CD8-positive, alpha-beta memory T cell (primary cell): ENCODE measurements around the gene RFTN1. TPM values are rescaled to one million over a fixed set of nuclear protein-coding genes. Genes with fewer than 3 reads are reported as not detected.
A peak's percentile ranks its signal among the peaks of the same experiment; 100 is the strongest.

Experiments used
- CTCF ChIA-PET: fragments of 350-600 bp; sonication (Branson Sonifier 250); formaldehyde crosslinking; loops from one replicate; lab custom pipeline; 2021; ENCODE audit warnings: antibody characterized with exemption; lab: Charles Lee
- POLR2A ChIA-PET: fragments of 350-600 bp; sonication (Branson Sonifier 250); formaldehyde crosslinking; loops from one replicate; lab custom pipeline; 2021; ENCODE audit warnings: antibody characterized with exemption; lab: Charles Lee
- DNase-seq, 5 donors: peaks; one replicate each; pipeline versions ENCODE4 v3.0.0 to v3.0.0-alpha.2; 2020 to 2022; ENCODE audit warnings: mixed read lengths in 1 of 5
- H3K27ac ChIP-seq: one replicate; pipeline ENCODE4 v1.7.0; 2013; ENCODE audit warnings: low read depth, mild to moderate bottlenecking, low read length, moderate library complexity
- H3K27me3 ChIP-seq: 2 replicates; pipeline ENCODE4 v1.7.0; 2013; ENCODE audit warnings: low read length, mild to moderate bottlenecking; ENCODE audit not compliant: insufficient read depth, poor library complexity, severe bottlenecking
- H3K36me3 ChIP-seq: 2 replicates; pipeline ENCODE4 v1.7.0; 2013; ENCODE audit warnings: mild to moderate bottlenecking, low read length, moderate library complexity; ENCODE audit not compliant: insufficient read depth
- H3K4me1 ChIP-seq: 2 replicates; pipeline ENCODE4 v1.7.0; 2013; ENCODE audit warnings: mild to moderate bottlenecking, low read length, moderate library complexity; ENCODE audit not compliant: insufficient read depth
- H3K4me3 ChIP-seq: 2 replicates; pipeline ENCODE4 v1.7.0; 2013; ENCODE audit warnings: mild to moderate bottlenecking, low read length
- H3K9me3 ChIP-seq: 2 replicates; pipeline ENCODE4 v1.7.0; 2013; ENCODE audit warnings: mild to moderate bottlenecking, low read length
- H3K27ac Mint-ChIP-seq, 8 donors: one replicate each; pipeline ENCODE4 v1.8.0; 2020 to 2021; ENCODE audit warnings: mixed read lengths in 8 of 8, mild to moderate bottlenecking in 6 of 8, inconsistent platforms in 3 of 8, moderate library complexity in 3 of 8
- H3K27me3 Mint-ChIP-seq, 2 donors: one replicate each; pipeline ENCODE4 v1.8.0; 2020 to 2021; ENCODE audit warnings: mixed read lengths in 2 of 2, mild to moderate bottlenecking in 1 of 2, moderate library complexity in 1 of 2
- H3K36me3 Mint-ChIP-seq, 3 donors: one replicate each; pipeline ENCODE4 v1.8.0; 2020 to 2021; ENCODE audit warnings: mixed read lengths in 3 of 3, inconsistent platforms in 1 of 3, mild to moderate bottlenecking in 1 of 3
- H3K4me1 Mint-ChIP-seq, 3 donors: one replicate each; pipeline ENCODE4 v1.8.0; 2020 to 2021; ENCODE audit warnings: mixed read lengths in 3 of 3, inconsistent platforms in 1 of 3, mild to moderate bottlenecking in 1 of 3
- H3K4me3 Mint-ChIP-seq, 7 donors: one replicate each; pipeline ENCODE4 v1.8.0; 2020 to 2021; ENCODE audit warnings: mixed read lengths in 7 of 7, mild to moderate bottlenecking in 6 of 7, moderate library complexity in 4 of 7, inconsistent platforms in 2 of 7
- H3K9me3 Mint-ChIP-seq, 5 donors: one replicate each; pipeline ENCODE4 v1.8.0; 2020 to 2022; ENCODE audit warnings: mixed read lengths in 5 of 5, mild to moderate bottlenecking in 3 of 5, moderate library complexity in 2 of 5, inconsistent platforms in 1 of 5
- polyA plus RNA-seq: library from polyadenylated mRNA; unstranded; fragments of 300-500 nt; fragmentation: Illumina TruSeq; gene quantifications from one replicate; pipeline ENCODE4 v1.2.3, GENCODE V29; 2021
- total RNA-seq, 2 experiments: library from RNA; stranded (reverse); gene quantifications; one replicate each; pipeline ENCODE4 v1.2.3, GENCODE V29; 2021

The RFTN1 gene
- total and polyA plus RNA-seq, 3 experiments from 2014 or later = 87.4 to 126 (median 125) TPM

DNA sequence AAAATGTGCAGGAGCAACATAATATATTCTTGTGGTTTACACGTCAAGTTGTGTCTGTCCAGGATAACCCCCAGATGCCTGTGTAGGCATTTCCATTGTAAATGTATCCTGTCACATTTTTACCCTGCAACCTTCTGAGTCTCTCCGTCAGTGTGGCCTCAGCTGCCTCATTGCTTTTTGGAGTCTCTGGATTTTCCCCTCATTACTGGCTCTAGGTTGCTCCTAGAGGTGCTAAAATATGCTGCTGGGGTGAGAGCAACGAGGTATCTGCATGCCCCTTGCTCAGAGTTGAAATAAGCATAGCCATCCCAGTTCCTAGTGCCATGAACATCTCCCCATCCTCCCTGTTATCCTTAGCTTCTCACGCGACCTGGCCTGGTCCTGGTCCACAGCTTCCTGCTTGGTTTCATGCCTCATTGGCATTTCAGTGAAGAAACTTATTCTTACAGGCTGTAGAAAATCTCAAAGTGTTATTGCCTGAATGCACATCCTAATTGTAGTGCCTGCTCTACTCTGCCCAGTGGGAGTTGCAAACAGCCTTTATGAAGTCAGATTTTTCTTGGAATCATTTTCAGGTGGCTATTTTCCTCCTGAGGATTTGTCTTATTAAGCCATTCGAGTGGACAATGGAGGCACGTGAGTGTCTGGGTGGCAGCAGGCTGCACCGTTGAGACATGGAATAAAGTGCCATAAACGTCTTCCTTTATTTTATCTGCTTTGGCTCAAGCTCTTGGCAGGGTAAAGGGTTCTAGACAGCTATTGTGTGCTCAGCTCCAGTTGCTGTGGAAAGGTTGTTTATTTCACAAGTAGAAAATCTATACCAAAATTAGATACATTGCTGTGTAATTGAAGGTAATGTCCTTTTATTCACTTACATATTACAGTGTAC is 215.3 kb downstream of the RFTN1 start:
- CTCF ChIA-PET = interaction anchor here (1.2 to 1.5 kb wide), 3 partner anchors 14 to 22 kb away, joined by 3 to 5 read pairs (median 4); no protein-coding TSS in a partner anchor
- H3K9me3 Mint-ChIP-seq = peaks cover 0 to 11% (median 8%) of the 10 kb centered on the region in 5 donors
- H3K9me3 ChIP-seq = no peaks in the 10 kb centered on the region
- no peaks in the 10 kb centered on the region for H3K27me3 Mint-ChIP-seq
- POLR2A ChIA-PET = interaction anchor here (0.7 kb wide), 1 partner anchor 15 kb away, joined by 3 read pairs; no protein-coding TSS in a partner anchor
- peaks cover 35% of the 10 kb centered on the region for H3K36me3 ChIP-seq
- peaks cover 90 to 99% (median 98%) of the 10 kb centered on the region in 3 donors for H3K4me1 Mint-ChIP-seq
- peak overlapping the region; percentile 3 for H3K4me3 ChIP-seq
- peak overlapping the region; percentile 74 to 98 (median 89) for H3K27ac Mint-ChIP-seq
- peaks cover 42 to 75% (median 49%) of the 10 kb centered on the region in 3 donors for H3K36me3 Mint-ChIP-seq
- peak in 1 of 5 donors; percentile 14 for DNase-seq
- no peaks in the 10 kb centered on the region for H3K27me3 ChIP-seq
- no peak overlapping the region for H3K27ac ChIP-seq
- peaks cover 98% of the 10 kb centered on the region for H3K4me1 ChIP-seq
- peak overlapping the region in 5 of 7 donors; percentile 30 to 93 (median 54) for H3K4me3 Mint-ChIP-seq

DNA sequence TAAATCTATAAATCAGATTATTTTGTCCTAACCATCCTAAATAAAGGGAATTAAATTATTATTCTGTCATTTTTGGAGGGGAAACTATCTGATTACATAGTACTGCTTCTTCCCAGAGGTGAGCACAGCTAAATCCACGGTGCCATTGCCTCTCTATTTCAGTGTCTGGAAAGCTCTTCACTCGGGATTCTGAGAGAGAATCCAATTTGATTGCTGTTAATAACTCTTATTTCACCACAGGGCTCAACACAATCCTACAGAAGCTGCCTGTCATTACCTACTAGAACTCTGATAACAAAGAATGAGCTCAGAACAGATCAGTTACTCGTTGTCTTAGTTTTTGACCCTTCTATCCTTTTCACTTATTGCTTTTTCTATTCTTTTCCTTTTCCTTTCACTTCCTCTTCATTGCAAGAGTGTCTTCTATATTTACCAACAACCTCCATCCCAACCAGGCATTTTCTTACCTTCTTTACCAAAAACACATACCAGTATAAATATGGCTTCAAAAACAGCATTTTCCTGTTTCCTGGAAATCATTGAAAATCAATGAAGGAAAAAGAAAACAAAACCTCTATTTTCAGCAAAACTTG is 218.1 kb downstream of the RFTN1 start:
- peak overlapping the region; percentile 2 to 81 (median 40) for H3K4me3 Mint-ChIP-seq
- no peak overlapping the region for H3K4me3 ChIP-seq
- H3K4me1 Mint-ChIP-seq = peaks cover 82 to 96% (median 95%) of the 10 kb centered on the region in 3 donors
- H3K36me3 Mint-ChIP-seq = peaks cover 35 to 70% (median 53%) of the 10 kb centered on the region in 3 donors
- peaks cover 93% of the 10 kb centered on the region for H3K4me1 ChIP-seq
- H3K27me3 ChIP-seq = no peaks in the 10 kb centered on the region
- peak overlapping the region; percentile 32 to 97 (median 72) for H3K27ac Mint-ChIP-seq
- H3K27me3 Mint-ChIP-seq = no peaks in the 10 kb centered on the region
- H3K27ac ChIP-seq = no peak overlapping the region
- H3K9me3 Mint-ChIP-seq = peaks cover 0 to 11% (median 8%) of the 10 kb centered on the region in 5 donors
- ChIA-PET CTCF (interaction anchor here (0.7 to 9.8 kb wide), 6 partner anchors 9 to 43 kb away, joined by 3 to 286 read pairs (median 4); no protein-coding TSS in a partner anchor), POLR2A (interaction anchor here (0.8 to 1.8 kb wide), 7 partner anchors 9 to 30 kb away, joined by 3 to 4 read pairs (median 3); partner anchors contain the start of gene OXNAD1)
- no peak for DNase-seq
- peaks cover 29% of the 10 kb centered on the region for H3K36me3 ChIP-seq
- H3K9me3 ChIP-seq = no peaks in the 10 kb centered on the region

DNA sequence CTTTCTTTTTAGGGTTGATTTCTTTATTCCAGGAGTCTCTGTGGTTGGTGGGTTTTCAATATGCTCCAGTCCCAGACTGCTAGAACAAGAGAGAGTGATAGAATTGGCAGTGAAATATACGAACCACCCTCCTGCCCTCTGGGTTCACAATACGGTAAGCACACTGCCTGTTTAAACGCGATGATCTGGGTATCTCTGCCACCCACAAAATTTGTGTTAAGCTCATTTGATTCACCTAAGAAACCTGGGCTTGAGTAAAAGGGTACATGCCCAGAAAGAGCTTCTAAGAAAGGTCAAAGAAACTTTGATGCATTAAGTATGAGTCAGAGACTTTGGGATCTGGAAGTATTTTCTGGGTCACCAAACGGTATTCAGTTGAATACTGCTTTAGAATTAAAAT is 218.7 kb downstream of the RFTN1 start:
- no peaks in the 10 kb centered on the region for H3K27me3 Mint-ChIP-seq
- Histone ChIP-seq H3K9me3 (no peaks in the 10 kb centered on the region), H3K27me3 (no peaks in the 10 kb centered on the region), H3K36me3 (peaks cover 29% of the 10 kb centered on the region), H3K4me3 (peak overlapping the region; percentile 14), H3K27ac (no peak overlapping the region), H3K4me1 (peaks cover 93% of the 10 kb centered on the region)
- peak overlapping the region; percentile 57 to 97 (median 76) for H3K27ac Mint-ChIP-seq
- peaks cover 82 to 96% (median 95%) of the 10 kb centered on the region in 3 donors for H3K4me1 Mint-ChIP-seq
- CTCF ChIA-PET = interaction anchor here (0.8 to 9.8 kb wide), 6 partner anchors 10 to 255 kb away, joined by 3 to 286 read pairs (median 4); no protein-coding TSS in a partner anchor
- POLR2A ChIA-PET = interaction anchor here (0.9 to 1.8 kb wide), 6 partner anchors 8 to 30 kb away, joined by 3 to 4 read pairs (median 4); partner anchors contain the start of gene OXNAD1
- peak overlapping the region; percentile 39 to 73 (median 46) for H3K4me3 Mint-ChIP-seq
- H3K9me3 Mint-ChIP-seq = peaks cover 0 to 11% (median 8%) of the 10 kb centered on the region in 5 donors
- no peak for DNase-seq
- peaks cover 35 to 68% (median 53%) of the 10 kb centered on the region in 3 donors for H3K36me3 Mint-ChIP-seq

DNA sequence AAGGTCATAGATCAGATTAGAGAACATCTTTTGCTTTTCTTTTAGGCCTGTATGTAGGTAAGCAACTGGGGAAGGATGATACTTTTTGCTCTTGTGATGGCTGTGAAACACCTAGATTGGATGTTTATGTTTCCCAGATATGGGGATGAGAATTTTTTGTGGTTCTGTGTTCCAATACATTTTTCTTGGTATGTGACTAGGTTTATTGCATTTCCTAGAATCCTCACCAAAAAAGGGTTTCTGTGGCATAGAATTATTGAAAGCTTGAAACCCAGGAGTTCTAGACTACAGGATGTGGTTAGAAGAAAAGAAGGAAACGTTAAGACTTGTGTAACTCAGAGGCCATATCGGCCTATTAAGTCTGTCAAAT is 222.7 kb downstream of the RFTN1 start:
- POLR2A ChIA-PET = interaction anchor here (1.0 to 1.9 kb wide), 6 partner anchors 10 to 225 kb away, joined by 3 to 9 read pairs (median 4); no protein-coding TSS in a partner anchor

DNA sequence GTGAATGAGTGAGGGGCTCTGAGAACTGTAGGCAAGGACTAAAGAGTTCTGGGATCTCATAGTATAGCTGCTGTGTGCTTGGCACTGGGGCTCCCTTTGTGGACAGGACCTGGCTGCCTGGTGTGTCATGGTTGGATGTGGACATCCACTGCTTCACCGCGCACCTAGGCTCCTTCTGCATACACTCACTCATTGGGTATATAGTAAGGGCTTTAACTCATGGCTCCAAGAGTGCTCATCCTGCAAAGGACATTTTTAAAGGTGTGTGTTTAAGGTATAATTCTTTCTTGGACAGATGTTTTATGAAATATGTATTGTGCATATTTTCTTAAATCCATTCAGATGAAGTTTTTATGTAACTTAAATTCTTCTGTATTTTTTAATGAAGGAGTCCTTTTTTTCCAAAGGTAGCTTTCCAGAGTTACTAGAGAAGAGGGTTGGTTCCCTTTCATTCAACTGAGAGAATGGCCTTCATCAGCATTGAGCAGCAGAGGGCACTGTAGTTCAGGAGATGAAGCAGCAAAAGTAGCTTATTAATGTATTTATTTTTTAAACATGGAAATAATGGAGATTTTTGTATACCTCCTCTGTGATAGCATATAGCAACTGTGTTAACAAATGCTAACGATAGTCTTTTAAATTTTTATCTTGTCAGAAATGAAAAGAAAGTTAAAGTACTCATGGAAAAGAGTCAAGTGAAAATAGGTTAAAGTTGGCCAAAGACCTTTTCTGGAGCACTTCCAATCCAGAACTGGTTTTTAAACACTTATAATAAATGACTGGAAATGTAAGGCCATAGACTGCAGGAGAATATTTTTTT is 223.3 kb downstream of the RFTN1 start:
- POLR2A ChIA-PET = interaction anchor here (0.7 to 1.9 kb wide), 6 partner anchors 11 to 48 kb away, joined by 3 to 9 read pairs (median 5); no protein-coding TSS in a partner anchor
- peaks cover 0 to 8% (median 8%) of the 10 kb centered on the region in 5 donors for H3K9me3 Mint-ChIP-seq
- peak overlapping the region; percentile 85 to 98 (median 94) for H3K27ac Mint-ChIP-seq
- H3K9me3 ChIP-seq = no peaks in the 10 kb centered on the region
- DNase-seq = peak; percentile 31 to 66 (median 53)
- H3K27me3 ChIP-seq = no peaks in the 10 kb centered on the region
- peaks cover 9 to 47% (median 23%) of the 10 kb centered on the region in 3 donors for H3K36me3 Mint-ChIP-seq
- peak overlapping the region; percentile 84 to 98 (median 92) for H3K4me3 Mint-ChIP-seq
- CTCF ChIA-PET = interaction anchor here (0.7 to 9.8 kb wide), 23 partner anchors 13 to 261 kb away, joined by 3 to 286 read pairs (median 5); partner anchors contain the start of genes DPH3 and OXNAD1
- peak overlapping the region; percentile 93 for H3K4me3 ChIP-seq
- H3K36me3 ChIP-seq = peaks cover 4% of the 10 kb centered on the region
- H3K4me1 ChIP-seq = peaks cover 69% of the 10 kb centered on the region
- peaks cover 69 to 90% (median 86%) of the 10 kb centered on the region in 3 donors for H3K4me1 Mint-ChIP-seq
- no peaks in the 10 kb centered on the region for H3K27me3 Mint-ChIP-seq
- no peak overlapping the region for H3K27ac ChIP-seq

More for the DNA sequence above, 222.7 kb downstream of the RFTN1 start:
- H3K4me1 Mint-ChIP-seq = peaks cover 69 to 90% (median 86%) of the 10 kb centered on the region in 3 donors
- H3K4me3 ChIP-seq = peak overlapping the region; percentile 93
- peaks cover 0 to 8% (median 8%) of the 10 kb centered on the region in 5 donors for H3K9me3 Mint-ChIP-seq
- CTCF ChIA-PET = interaction anchor here (0.8 to 9.8 kb wide), 22 partner anchors 12 to 260 kb away, joined by 3 to 286 read pairs (median 6); partner anchors contain the start of genes DPH3 and OXNAD1
- no peaks in the 10 kb centered on the region for H3K27me3 Mint-ChIP-seq
- no peaks in the 10 kb centered on the region for H3K9me3 ChIP-seq
- H3K4me1 ChIP-seq = peaks cover 69% of the 10 kb centered on the region
- H3K27ac Mint-ChIP-seq = peak overlapping the region; percentile 78 to 98 (median 94)
- no peak overlapping the region for H3K27ac ChIP-seq
- H3K27me3 ChIP-seq = no peaks in the 10 kb centered on the region
- DNase-seq = peak in 2 of 5 donors; percentile 49 to 71
- peak overlapping the region; percentile 84 to 98 (median 92) for H3K4me3 Mint-ChIP-seq
- H3K36me3 Mint-ChIP-seq = peaks cover 14 to 53% (median 29%) of the 10 kb centered on the region in 3 donors
- peaks cover 10% of the 10 kb centered on the region for H3K36me3 ChIP-seq

DNA sequence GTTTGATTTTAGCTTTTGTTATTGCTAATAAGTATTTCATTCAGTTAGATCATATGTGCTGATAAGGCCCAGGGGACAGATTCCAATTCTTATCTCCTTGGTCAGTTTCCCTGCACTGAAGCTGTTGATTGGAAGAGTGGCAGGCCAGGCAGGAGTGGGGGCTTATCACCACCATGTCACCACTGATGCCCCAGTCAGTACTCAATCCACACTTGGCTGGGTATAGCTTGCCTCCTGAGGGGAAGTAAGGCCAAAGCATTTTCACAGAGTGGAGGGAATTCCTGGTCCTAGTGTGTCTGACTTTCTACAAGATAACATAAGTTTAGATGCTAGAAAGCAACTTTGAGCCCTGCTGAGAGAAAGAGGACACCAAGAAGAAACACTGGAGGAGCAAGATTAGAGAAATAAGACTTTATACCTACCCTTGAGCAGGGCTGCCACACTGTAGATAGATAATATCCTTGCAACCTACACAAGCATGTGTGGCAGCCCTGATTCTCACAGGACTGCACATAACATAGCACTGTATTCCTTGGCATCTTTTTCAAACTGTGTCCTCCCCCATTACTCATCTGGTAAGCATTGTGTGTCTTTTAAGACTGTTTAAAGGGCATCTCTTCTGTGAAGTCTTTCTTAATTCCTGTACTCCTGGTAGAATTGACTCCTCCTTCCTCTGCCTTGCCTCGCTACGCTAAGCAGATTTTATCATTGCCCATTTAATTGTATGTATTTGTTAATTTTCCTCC is 224.2 kb downstream of the RFTN1 start:
- no peaks in the 10 kb centered on the region for H3K36me3 ChIP-seq
- no peaks in the 10 kb centered on the region for H3K9me3 ChIP-seq
- Mint-ChIP-seq H3K27ac (peak overlapping the region; percentile 85 to 98 (median 94)), H3K9me3 (peaks cover 0 to 8% (median 7%) of the 10 kb centered on the region in 5 donors), H3K27me3 (no peaks in the 10 kb centered on the region), H3K4me1 (peaks cover 72 to 90% (median 86%) of the 10 kb centered on the region in 3 donors), H3K4me3 (peak overlapping the region; percentile 84 to 98 (median 92)), H3K36me3 (peaks cover 9 to 42% (median 15%) of the 10 kb centered on the region in 3 donors)
- H3K4me1 ChIP-seq = peaks cover 70% of the 10 kb centered on the region
- peak overlapping the region; percentile 93 for H3K4me3 ChIP-seq
- DNase-seq = no peak
- no peak overlapping the region for H3K27ac ChIP-seq
- H3K27me3 ChIP-seq = no peaks in the 10 kb centered on the region
- ChIA-PET CTCF (interaction anchor here (0.7 to 9.8 kb wide), 19 partner anchors 12 to 262 kb away, joined by 3 to 286 read pairs (median 5); partner anchors contain the start of genes DPH3 and OXNAD1), POLR2A (interaction anchor here (0.8 to 1.3 kb wide), 3 partner anchors 30 to 261 kb away, joined by 3 to 4 read pairs (median 3); no protein-coding TSS in a partner anchor)
